NCI-H2081 (cell line): ENCODE results near the gene PRKCQ.

Experiments used
- DNase-seq, 2 experiments: peaks; one replicate each; lab custom pipeline; 2025; lab: John Stamatoyannopoulos, UW

The PRKCQ gene

DNA sequence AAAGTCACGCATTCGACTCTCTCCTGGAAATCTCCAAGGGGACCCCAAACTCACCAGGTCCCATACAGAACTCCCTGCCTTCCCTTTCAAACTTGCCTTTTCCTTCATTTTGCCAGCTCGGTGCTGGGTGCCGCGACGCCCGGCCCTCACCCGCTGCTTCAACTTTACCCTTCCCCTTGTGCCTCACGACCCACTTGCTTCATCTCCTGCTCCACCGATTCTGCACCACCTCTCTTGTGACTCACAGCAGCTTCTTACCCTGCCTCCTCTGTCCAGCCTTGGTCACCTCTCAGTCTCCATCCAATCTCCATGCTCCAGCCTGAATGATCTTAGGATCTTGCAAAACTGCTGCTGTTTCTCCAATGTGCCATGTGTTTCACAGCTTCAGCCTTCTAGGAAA, 59.9 kb downstream of the PRKCQ start:
- DNase-seq = no peak

DNA sequence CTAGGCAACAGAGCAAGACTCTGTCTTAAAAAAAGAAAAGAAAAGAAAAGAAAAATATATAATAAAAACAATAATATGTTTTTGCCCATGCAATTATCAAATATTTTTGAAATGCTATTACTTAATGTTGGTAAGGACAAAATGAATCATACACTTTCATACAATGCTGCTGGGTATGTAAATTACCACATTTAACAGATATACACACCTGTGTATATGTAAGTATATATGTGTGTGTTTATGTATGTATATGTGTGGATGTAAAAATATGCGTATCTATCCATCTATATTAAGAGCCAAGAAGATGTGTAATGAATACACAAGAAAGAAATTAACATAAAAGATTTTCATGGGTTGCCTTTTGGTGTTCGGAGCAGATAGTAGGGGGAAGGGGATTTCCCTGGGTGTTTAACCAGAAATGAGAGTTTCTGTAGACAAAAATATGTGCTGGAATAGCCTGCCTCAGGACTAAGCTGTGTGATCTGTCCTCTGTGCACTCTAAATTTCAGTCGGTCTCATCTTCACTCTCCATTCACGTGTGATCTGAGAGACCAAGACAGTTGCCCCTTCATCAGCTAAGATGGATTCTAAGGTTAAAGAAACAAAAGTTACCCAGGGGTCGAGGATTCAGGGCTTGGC, 61.2 kb downstream of the PRKCQ start:
- no peak for DNase-seq

DNA sequence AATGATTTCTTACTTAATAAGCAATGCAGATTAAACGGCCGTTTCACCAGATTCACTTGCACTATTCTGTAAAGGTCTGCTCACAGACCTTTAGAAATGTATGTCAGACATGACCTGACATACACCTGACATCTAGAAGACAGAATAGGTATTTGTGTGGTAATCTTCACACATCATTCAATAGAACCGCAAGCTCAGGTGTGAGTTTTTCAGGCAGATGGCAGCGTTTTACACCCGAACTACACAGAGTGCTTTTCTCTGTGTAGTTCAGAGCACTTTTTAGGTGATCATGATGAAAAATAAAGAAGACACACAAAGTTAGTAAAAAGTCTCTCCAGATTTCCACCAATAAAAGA, 63.2 kb downstream of the PRKCQ start:
- DNase-seq = no peak

DNA sequence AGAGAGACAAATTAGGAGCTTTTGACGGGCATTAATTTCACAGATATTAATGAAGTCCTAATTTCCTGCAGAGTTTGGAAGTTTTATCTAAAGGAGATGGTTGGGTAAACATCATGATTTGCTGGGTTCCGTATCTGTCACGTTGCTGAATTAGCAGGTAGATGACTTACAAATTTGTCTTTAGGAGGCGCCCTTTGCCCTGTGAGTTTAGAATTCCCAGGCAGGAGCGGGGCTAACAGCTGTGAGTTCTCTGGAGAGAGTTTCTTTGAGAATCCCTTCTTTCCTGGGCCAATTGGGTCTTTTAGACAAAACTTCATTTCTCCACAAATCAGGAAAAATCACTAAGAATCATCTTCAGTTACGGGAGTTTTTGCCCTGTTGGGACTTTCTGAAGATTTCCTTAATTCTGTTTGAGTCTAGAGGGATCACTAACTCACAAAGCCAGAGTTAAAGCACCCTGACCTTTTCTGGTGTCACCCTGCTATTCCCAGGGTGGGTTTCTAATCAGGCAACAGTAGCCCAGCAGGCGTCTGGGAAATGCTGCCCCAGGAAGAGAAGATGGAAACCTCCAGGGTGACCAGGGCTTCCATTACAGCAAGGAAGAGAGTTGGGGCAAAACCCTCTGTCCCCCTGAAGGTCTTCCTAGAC, 63.7 kb downstream of the PRKCQ start:
- DNase-seq = no peak

DNA sequence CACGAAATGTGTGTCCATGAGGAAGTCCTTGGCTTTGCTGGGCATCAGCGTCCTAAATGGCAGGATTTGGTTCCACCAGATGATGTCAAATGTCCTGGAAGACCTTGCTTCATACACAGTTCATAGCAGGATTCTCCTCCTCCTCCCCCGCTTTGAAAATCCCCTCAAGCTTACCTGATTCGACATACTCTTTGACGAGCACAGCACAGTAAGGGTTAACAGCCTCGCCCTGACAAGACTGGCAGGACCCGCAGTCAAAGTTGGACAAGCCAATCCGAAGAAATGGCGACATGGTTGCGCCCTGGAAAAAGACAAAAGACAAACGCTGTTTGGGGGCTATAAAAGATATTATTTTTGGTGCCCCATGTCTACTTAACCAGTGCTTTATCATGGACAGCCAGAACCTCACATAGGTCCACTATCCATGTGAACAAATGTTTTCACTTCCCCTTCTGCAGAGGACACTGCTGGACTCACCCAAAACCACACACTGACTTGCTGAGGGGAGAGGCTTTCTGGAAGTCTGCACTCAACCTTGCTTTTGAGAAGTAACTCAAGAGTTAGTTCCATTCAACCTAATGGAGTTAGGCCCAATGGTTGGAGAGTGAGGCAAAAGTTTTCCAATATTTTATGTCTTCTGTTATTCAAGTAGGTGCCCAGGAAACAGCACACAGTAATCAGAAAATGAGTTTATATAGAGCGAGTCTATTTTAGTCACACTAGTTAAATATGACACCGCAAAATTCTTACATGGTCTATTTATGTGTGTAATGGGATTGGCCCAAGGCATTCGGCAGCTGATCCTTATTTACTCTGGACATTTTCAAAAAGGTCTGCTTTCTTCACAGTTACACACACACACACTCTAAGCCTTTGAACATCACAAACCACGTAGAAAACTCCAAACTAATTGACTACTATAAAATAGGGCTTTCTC, 65.0 kb downstream of the PRKCQ start:
- no peak for DNase-seq

DNA sequence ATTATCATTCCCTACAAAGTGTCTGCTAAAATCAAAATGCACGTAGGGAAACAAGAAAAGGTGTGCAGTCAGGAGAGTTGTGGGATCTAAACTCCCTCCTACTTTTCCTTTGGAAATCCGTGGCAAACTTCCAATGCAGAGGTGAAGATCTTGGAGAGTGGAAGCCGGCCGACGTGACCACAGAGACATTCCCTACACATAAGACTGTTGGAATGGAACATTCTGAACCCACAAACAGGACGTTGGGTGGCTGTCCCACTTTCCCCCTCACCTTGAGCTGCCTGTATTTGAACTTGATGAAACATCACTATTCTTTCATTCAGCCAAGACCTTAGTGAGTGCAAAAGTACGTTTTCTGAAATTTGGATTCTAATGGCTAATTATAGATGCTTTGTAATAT, 65.9 kb downstream of the PRKCQ start:
- no peak for DNase-seq

DNA sequence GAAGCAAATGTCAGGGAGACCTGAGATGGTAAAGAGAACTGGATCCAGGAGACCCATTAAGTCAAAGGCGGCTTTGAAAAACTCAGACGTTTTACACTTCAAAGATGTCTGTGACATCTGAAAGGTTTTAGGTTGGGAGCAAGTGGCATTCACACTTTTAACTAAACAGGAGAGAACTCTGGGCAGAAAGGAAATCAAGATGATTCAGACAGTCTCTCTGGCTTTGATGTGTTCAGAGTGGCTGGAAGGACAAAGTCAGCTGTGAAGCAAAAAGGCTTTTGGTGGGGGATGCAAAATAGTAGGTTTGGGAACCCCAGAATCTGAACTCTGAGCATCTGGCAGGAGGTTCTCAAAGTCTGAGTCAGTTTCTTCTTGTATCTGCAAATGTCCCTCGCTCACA, 66.6 kb downstream of the PRKCQ start:
- no peak for DNase-seq

DNA sequence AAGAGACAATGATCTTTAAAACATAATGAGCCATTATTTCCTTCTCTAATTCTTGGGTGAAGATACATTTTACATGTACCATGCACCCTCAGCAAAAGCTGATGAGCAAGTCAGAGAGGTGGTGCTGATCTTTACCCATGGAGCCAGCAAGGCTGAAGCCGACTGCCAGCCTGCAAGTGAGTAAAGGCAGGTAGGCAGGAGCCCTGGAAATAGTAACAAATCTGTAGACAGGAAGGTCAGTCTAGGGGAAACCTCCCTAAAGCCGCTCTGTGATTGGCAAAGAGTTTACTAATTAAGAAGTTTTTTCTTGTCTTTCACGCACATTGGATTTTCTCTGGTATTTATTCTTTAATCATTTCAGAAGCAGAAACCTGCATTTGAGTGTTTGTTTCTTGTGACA, 67.9 kb downstream of the PRKCQ start:
- DNase-seq = no peak

DNA sequence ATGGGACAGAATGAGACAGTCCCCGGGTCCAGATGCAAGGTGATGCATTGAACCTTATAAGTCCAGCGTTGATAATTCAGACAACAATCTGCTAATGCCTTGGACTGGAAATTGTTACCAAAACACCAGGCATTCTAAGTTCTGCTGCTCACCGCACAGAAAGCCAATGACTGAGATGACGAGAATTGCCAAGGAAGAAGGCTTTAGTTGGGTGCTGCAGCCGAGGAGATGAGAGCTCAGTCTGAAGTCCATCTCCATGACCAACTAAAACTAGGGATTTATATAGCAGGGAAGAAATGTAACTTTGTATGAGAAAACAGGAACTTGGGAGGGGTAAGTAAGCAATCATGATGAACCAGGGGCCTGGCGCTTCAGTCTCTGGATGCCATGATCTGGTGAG, 68.7 kb downstream of the PRKCQ start:
- no peak for DNase-seq

DNA sequence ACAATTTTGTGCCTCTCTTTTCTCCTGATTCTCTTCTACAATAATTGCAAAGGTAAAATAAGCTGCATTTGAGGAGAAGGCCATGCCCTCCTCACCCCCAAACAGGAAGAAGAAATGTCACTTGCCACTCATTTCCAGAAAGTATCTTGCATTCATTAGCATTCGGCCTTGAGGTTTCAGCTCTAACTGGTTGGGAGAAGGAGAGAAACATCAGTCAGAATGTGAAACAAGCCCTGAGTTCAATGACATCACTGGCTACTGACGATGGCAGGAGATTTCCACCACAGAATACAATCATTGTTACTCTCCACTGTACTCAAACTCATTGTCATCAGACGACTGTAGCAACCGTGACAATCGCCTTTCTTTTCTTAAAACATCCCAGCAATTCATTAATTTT, 72.8 kb downstream of the PRKCQ start:
- DNase-seq = no peak

DNA sequence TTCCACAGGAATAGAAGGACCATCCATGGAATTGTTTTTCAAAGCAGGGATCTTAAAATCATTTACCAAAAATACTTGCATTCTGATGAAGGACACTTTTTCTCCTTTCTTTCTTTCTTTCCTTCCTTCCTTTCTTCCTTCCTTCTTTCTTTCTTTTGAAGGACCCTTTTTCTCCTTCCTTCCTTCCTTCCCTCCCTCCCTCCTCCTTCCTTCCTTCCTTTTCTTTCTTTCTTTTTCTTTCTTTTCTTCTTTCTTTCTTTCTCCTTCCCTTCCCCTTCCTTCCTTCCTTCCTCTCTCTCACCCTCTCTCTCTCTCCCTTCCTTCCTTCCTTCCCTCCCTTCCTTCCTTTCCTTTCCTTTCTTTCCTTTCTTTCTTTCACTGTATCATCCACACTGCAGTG, 74.8 kb downstream of the PRKCQ start:
- no peak for DNase-seq

DNA sequence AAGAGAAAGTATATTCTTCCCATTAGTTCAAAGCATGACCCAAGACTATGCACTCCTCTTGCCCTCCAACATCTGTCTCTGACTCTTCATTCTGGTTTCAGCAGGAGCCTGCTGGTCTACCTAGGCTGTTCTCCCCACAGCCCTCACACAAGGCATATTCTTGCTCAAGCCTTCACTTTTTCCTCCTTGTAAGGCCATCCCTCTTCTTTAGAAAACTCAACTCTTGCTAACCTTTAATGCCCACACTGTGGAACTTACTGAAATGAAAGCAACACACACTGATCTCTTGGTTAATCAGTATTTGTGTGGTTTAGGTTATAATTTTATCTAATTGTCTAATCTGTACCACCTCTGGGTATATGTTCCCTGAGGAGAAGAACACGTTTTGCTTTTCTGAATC, 75.8 kb downstream of the PRKCQ start:
- DNase-seq = no peak

DNA sequence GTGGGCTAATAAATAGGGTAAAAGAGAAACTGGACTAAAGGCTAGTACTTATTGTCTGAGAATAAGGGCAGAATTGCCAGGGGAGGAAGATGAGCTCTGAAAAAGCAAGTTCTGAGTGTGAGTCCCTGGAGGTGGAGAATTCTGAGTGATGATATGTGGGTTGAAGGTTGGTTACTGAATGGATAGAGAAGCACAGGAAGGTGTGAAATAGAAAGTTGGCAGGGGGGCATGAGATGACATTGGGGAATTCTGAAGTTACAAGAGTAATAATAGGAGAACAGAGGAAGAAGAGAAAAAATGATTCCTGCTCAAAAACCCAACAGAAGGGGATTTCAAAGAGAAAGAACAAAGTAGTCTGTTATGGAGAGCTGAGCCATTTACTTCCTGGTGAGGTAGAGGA, 76.9 kb downstream of the PRKCQ start:
- no peak for DNase-seq

DNA sequence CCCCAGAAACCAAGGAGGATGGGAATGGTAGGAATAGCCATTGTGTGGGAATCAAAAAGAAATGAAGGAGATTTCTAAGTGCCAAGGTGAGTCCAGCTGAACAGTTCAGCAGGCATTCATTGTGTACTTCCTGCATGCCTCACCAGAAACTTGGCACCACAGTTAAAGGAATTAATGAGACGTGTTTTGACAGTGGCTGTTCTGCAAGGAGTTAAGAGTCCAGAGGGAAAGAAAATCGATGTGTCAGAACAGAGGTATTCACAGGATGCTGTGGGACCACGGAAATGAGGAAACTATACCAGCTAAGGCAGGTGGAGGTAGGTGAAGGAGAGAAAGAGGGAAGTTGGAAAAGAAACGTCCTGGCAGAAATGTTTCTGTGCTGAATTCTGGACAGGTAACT, 78.1 kb downstream of the PRKCQ start:
- no peak for DNase-seq

DNA sequence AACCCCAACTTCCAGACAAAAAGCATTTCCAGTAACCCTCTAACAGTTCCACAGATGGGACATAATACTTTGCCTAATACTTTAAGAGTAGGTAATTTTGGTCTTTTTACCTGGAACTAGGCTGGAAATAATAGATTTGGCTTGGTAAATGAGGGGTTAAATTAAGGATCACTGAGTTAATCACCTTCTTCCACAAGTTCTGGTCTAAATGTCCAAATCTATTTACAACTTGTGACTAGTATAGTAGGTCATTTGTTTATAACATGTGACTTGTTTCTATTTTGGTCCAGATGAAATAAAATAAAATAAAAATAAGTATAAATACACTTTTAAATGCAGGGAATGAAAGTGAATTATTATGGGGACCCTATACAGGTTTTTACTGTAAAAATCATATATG, 80.1 kb downstream of the PRKCQ start:
- DNase-seq = no peak

DNA sequence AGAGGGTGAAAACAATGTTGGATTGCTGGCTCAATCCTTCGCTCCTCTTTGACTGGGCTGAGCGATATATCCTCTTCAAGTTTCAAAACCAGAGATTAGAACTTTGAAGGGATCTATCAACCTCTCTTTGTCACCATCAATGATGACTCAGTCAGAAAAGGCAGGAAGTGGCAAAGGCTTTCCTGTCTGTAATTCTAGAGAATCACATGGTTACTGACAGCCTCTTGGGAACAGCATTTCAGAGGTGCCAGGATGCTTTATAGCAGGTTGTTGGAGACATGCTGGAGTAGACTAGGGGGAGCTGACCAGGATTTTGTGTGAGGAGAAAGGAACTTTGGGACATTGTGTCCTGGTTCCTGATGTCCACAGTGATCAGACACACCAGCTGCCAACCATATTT, 81.3 kb downstream of the PRKCQ start:
- DNase-seq = no peak

DNA sequence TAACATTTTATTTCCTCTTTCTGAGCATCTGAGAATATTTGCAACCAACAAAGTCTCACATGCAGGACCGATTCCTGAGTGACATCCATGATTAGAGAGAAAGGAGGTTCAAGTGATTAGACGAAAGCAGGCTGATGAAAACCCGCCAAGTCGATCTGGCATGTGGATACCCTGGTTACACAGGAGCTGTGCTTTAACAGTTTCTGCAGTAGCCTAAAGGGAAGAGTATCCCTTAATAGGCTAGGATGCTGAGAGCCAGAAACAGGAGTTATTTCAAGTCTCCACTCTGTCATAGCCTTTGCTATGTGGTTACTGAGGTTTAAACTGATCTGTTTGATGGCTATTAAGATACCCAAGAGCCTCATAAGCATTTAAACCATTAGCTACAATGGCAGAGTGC, 82.5 kb downstream of the PRKCQ start:
- DNase-seq = no peak

DNA sequence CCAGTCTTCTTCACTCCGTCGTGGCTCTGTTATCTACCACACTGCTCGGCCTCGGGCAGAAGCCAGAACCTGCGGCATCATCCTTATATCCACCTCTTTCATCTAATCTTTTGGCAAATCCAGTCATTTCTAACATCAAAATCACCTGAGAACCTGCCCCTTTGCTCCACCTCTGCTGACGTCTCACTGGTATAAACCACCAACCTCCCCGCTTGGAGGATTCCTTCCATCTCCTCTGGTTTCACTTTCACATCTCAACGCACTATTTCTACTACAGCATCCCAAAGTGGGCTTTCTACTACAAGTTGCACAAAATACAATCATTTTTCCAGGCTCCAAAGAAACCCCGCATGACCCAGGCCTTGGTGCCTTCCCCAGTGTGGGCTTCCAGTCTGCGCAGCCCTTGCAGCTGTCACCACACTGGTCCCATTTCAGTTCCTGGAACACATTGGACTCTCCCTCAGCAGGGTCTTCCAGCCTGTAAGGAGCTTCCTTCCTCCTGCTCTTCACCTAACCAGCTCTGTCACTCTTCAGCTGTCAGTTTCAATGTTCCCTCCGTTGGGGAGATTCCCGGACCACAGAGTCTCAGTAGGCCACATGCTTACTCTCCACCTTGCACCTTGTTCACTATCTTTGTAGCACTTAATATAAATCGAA, 85.0 kb downstream of the PRKCQ start:
- no peak for DNase-seq

DNA sequence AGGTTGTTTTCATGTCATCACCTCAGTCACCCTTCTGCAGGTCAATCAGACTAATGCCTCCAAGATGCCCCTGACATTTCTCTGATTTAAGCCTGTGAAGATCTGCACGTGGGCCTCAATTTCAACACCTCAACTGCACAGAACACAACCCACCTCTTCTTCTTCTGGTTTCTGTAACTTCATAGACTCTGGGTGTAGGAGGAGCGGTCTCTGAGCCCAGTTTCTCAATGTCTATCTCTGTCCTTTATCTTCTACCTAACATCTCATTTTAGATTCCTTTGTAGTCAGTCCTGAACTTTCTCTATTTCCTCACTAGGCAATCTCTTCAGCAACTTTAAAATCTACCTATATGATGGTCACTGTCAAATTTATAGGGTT, 85.6 kb downstream of the PRKCQ start:
- DNase-seq = no peak

DNA sequence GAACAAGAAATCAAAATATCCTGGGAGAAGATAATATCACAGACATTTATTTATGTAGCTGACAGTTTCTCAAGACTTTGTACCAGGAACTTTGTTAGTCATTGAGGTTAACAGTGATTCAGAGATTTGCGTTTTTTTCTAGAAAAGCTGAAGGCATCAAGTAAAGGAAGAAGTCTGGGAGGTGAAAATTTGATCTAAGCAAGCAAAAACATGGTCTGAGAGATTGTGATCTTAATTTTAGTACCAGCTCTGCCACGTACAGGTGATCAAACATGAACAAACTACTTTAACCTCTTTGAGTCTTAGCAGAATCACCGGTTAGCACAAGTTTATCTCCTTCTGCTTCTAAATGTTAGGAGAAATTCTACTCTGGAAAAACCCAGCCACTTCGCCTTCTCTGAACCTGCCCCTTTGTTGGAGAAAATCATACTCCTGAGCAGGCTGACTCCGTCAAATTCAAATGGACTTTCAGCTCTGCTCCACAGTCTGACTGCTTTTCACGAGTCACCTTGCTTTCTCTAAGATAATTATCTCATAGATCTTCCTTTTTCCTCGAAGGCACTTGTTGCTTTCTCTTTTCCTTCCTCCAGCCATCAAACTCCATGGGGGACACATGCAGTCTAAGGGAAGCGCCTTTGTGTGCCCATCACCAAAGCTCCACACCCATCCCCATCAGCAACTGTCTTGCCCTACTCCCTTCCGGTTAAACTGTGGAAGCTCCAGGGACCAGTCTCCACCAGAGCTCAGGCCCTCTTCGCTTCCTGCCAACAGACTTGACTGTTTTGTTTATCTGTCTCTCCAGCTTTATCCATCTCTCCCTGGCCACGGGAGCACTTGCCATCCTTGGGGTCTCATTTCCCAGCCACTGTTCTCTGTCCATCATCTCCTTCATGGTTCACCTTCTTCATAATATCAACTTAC, 86.3 kb downstream of the PRKCQ start:
- DNase-seq = no peak

DNA sequence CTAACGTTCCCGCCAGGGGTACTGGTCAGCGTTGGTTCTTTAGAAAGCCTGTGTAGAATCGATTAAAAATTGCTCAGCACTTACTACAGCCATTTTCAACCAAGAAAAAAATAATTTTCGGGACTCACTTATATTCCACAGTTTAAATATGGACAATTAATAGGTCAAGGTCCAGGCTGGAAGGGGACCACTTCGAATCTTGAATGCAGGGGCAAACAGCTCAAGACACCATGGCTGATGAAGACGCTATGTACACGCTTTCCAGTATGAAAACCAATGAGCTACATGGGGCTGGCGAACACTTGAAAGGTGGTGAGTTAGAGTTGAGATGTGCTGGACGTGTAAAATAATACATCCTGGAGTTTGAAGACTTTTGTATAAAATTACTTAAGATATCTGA, 87.2 kb downstream of the PRKCQ start:
- DNase-seq = no peak
